Gastroesophageal sphincter (tissue), 4 donors: ENCODE measurements around the gene CEP41. TPM values are rescaled to one million over a fixed set of nuclear protein-coding genes. Genes with fewer than 3 reads are reported as not detected.

ENCODE experiments used
- ATAC-seq: fragments of 150-250 bp; one replicate; pipeline ENCODE4 v1.9.1; 2016; ENCODE audit warnings: mild to moderate bottlenecking, moderate library complexity
- H3K27ac ChIP-seq, 4 donors: fragments of 200-600 bp; sonication (generic) in 3 of 4; 1 replicate in 3 of 4; 2 replicates in 1 of 4; pipeline ENCODE4 v1.5.1; 2016 to 2019
- H3K27me3 ChIP-seq: fragments of 200-600 bp; sonication (generic); one replicate; pipeline ENCODE4 v1.5.1; 2019
- H3K36me3 ChIP-seq, 2 donors: fragments of 200-600 bp; sonication (generic); one replicate each; pipeline ENCODE4 v1.5.1; 2019; ENCODE audit warnings: control low read depth in 1 of 2
- H3K4me1 ChIP-seq, 3 donors: fragments of 200-600 bp; sonication (generic); 1 replicate in 2 of 3; 2 replicates in 1 of 3; pipeline ENCODE4 v1.5.1; 2016 to 2019; ENCODE audit warnings: control low read depth in 2 of 3
- H3K4me3 ChIP-seq, 2 donors: fragments of 200-600 bp; sonication (generic); one replicate each; pipeline ENCODE4 v1.5.1; 2019; ENCODE audit warnings: mild to moderate bottlenecking in 1 of 2, moderate library complexity in 1 of 2
- H3K9me3 ChIP-seq, 3 donors: fragments of 200-600 bp; sonication (generic); one replicate each; pipeline ENCODE4 v1.5.1; 2017 to 2019; ENCODE audit warnings: control low read depth in 2 of 3
- EP300 ChIP-seq: sonication (generic); formaldehyde crosslinking; IDR thresholded peaks from one replicate; pipeline ENCODE4 v1.6.1; 2017; ENCODE audit warnings: antibody characterized with exemption, mild to moderate bottlenecking
- POLR2A ChIP-seq, 2 donors: fragments of 450-650 bp; IDR thresholded peaks; one replicate each; pipeline ENCODE4 v1.6.1; 2017; ENCODE audit warnings: antibody characterized with exemption in 2 of 2, mild to moderate bottlenecking in 2 of 2, moderate library complexity in 1 of 2
- POLR2AphosphoS5 ChIP-seq: sonication (generic); formaldehyde crosslinking; IDR thresholded peaks from one replicate; pipeline ENCODE4 v1.6.1; 2017; ENCODE audit warnings: antibody characterized with exemption
- WGBS, 2 donors: methylation state at CpG; one replicate each; pipeline ENCODE4 v1.1.5; 2018; ENCODE audit warnings: low coverage in 1 of 2; 5-methylcytosine and 5-hydroxymethylcytosine counted together
- total RNA-seq, 4 donors: library from RNA; depleted of rRNA; stranded (reverse); fragments of >200 nt; gene quantifications; one replicate each; pipeline ENCODE4 v1.1.0, GENCODE V29; 2016
- TF ChIP-seq, protein P1 (sequence below), 4 experiments: fragments of 200-600 bp in 2 of 4; fragments of 450-650 bp in 2 of 4; sonication (generic) in 1 of 4; IDR thresholded peaks; one replicate each; pipeline ENCODE4 v1.5.1; 2017 to 2019; ENCODE audit warnings: antibody characterized with exemption in 4 of 4, mild to moderate bottlenecking in 2 of 4, moderate library complexity in 2 of 4

Gene CEP41
- total RNA-seq, 4 donors from 2014 or later: 3.6 to 6.2 (median 3.9) TPM

DNA sequence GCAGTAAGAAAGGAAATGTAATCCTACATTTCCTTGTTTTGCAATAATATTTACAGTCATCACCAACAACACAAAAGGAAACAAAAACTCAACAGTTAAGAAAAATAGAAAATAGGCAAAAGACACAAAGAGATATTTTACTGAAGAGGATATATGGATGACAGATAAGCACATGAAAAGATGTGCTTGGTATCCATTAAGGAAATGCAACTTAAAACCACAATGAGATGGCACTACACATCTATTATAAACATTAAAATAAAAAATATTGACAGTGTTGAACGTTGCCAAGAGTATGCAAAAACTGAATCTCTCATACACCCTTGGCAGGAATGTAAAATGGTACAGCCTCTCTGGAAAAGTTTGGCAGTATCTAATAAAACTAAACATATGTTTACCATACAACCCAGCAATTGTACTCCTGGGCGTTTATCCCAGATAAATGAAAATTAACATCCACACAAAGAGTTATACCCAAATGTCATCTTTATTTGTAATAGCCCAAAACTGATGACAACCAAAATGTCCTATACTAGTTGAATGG lies 5.4 kb downstream of the CEP41 start:
- no peak overlapping the region for H3K27ac ChIP-seq
- no peaks in the 10 kb centered on the region for H3K36me3 ChIP-seq
- no peak overlapping the region for H3K4me3 ChIP-seq
- peaks cover 0 to 17% (median 4%) of the 10 kb centered on the region in 3 donors for H3K4me1 ChIP-seq
- H3K9me3 ChIP-seq: no peaks in the 10 kb centered on the region
- no peaks in the 10 kb centered on the region for H3K27me3 ChIP-seq
- 55 to 59% methylated on average over 2 of the region's 2 CpGs for WGBS, 2 donors
- TF ChIP-seq POLR2A (IDR thresholded peaks at IDR 0.05) (no peak), EP300 (no peak), POLR2AphosphoS5 (no peak)
- TF ChIP-seq, protein P1, sequence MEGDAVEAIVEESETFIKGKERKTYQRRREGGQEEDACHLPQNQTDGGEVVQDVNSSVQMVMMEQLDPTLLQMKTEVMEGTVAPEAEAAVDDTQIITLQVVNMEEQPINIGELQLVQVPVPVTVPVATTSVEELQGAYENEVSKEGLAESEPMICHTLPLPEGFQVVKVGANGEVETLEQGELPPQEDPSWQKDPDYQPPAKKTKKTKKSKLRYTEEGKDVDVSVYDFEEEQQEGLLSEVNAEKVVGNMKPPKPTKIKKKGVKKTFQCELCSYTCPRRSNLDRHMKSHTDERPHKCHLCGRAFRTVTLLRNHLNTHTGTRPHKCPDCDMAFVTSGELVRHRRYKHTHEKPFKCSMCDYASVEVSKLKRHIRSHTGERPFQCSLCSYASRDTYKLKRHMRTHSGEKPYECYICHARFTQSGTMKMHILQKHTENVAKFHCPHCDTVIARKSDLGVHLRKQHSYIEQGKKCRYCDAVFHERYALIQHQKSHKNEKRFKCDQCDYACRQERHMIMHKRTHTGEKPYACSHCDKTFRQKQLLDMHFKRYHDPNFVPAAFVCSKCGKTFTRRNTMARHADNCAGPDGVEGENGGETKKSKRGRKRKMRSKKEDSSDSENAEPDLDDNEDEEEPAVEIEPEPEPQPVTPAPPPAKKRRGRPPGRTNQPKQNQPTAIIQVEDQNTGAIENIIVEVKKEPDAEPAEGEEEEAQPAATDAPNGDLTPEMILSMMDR (IDR thresholded peaks at IDR 0.05): no peak
- ATAC-seq: no peak

DNA sequence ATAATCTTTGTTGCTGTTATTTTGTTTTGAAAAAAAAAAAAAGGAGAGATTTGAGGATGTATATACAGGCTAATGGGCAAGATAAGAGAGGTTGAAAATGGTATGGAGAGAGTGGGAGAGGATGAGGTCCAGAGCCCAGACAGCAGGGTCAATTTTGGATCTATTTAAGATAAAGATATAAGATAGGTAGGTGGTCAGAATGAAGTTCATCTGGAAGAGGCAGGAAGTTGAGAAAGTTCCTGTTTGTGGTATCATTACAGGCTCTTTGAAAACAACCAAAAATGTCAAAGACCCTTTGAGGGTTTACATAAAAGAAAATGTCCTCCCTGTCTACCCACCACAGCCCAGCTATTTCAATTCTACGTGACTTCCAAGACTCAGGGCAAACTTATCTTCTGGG lies 7.5 kb downstream of the CEP41 start:
- WGBS, 2 donors: 80 to 89% methylated on average over 1 of the region's 1 CpG
- Histone ChIP-seq H3K27ac (no peak overlapping the region), H3K4me3 (no peak overlapping the region), H3K4me1 (peaks cover 0 to 15% (median 4%) of the 10 kb centered on the region in 3 donors), H3K9me3 (no peaks in the 10 kb centered on the region), H3K27me3 (no peaks in the 10 kb centered on the region), H3K36me3 (no peaks in the 10 kb centered on the region)
- TF ChIP-seq, protein P1 (IDR thresholded peaks at IDR 0.05): no peak
- TF ChIP-seq EP300 (no peak), POLR2A (IDR thresholded peaks at IDR 0.05) (no peak), POLR2AphosphoS5 (no peak)
- ATAC-seq: no peak

DNA sequence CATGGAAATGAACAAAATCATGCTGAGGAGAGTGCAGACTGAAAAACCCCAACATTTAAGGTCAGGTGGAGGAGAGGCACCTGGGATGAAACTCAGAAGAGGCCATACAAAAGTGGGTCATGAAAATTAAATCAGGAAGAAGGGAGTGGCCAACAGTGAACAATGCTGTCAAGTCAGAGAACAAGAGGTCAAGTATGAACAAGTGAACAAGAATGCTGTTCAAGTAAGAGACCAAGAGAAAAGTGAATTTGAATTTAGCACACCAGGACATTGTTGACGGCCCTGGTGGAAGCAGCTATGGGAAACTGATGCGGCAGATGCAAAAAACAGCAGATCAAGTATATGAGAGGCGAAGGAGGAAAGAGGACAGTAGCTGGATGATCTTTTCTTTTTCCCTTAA lies 7.9 kb downstream of the CEP41 start:
- Histone ChIP-seq H3K4me3 (no peak overlapping the region), H3K36me3 (no peaks in the 10 kb centered on the region), H3K9me3 (no peaks in the 10 kb centered on the region), H3K27me3 (no peaks in the 10 kb centered on the region), H3K27ac (no peak overlapping the region), H3K4me1 (peaks cover 0 to 15% (median 4%) of the 10 kb centered on the region in 3 donors)
- 71 to 76% methylated on average over 3 of the region's 3 CpGs for WGBS, 2 donors
- TF ChIP-seq POLR2AphosphoS5: no peak
- TF ChIP-seq, protein P1 (IDR thresholded peaks at IDR 0.05): no peak
- TF ChIP-seq POLR2A (IDR thresholded peaks at IDR 0.05): no peak
- no peak for TF ChIP-seq EP300
- ATAC-seq: no peak

DNA sequence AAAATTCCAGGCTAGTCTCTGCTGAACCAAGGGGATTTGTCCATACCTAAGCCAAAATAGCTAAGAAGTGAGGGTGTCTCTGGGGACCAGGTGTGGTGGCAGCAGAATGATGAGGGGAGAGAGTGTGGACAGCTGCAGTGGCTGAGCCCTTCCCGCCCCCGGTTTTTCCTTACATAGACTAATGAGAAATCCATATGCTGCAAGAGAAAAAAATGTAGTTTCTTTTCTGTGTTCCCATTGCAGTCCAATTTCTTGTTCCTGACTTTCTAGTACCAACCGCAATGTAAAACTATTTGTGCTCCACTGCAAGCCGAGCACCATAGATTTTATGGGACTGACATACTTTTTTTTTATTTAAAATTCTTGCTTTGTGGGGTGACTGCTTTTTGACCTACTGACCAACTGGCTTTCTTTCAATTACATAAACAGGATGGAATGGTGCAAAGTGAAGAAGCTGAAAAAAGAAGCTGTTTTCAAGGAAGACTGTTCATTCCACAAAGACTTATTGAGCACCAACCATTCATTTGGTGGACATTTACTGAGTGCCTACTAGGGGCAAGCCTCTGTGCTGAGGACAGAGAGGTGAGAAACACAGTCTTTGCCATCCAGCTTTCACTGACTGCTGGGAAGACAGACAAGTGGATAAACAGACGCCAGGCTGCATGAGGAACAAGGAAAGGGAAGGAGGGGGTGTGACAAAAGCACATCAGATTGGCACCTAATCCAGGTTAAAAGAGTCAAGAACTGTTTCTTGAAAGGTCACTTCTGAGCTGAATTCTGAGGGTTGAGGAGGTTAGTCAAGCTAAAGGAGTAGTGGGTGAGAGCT lies 9.8 kb downstream of the CEP41 start:
- no peak for ATAC-seq
- Histone ChIP-seq H3K4me1 (peaks cover 0 to 15% (median 4%) of the 10 kb centered on the region in 3 donors), H3K4me3 (peak overlapping the region; percentile 7 to 17), H3K9me3 (no peaks in the 10 kb centered on the region), H3K36me3 (peaks cover 0 to 6% of the 10 kb centered on the region in 2 donors), H3K27me3 (no peaks in the 10 kb centered on the region), H3K27ac (no peak overlapping the region)
- TF ChIP-seq POLR2A (IDR thresholded peaks at IDR 0.05) (no peak), POLR2AphosphoS5 (no peak), EP300 (no peak)
- TF ChIP-seq, protein P1 (IDR thresholded peaks at IDR 0.05): no peak
- WGBS, 2 donors: 7 to 21% methylated on average over 4 of the region's 5 CpGs

DNA sequence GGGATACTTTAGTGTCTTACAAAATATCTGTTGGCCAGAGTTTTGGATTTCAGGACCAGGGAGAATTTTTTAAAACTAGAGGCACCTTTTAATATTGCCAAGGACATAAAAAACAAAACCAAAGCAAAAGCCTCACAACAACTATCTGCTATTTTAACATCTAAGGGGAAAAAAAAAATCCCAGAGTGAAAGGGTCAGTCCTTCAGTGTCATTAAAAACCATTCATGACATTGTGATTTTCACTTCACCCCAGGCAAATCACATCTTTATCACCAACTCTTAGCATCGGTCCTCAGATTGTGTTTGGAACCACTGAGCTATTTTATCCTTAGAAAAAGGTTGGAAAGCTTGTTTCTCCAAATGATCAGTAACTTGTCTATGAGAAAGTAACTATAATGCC lies 10.7 kb downstream of the CEP41 start:
- H3K27ac ChIP-seq: no peak overlapping the region
- peaks cover 0 to 6% of the 10 kb centered on the region in 2 donors for H3K36me3 ChIP-seq
- no peak for TF ChIP-seq POLR2AphosphoS5
- TF ChIP-seq POLR2A (IDR thresholded peaks at IDR 0.05): no peak
- no peak for TF ChIP-seq EP300
- TF ChIP-seq, protein P1 (IDR thresholded peaks at IDR 0.05): no peak
- no peak overlapping the region for H3K4me3 ChIP-seq
- peaks cover 0 to 15% (median 4%) of the 10 kb centered on the region in 3 donors for H3K4me1 ChIP-seq
- H3K27me3 ChIP-seq: no peaks in the 10 kb centered on the region
- no peaks in the 10 kb centered on the region for H3K9me3 ChIP-seq
- WGBS, 2 donors: 21 to 50% methylated on average over 1 of the region's 1 CpG
- ATAC-seq: no peak
